MG63 (cell line): ENCODE results near the gene FAM83G. TPM values are rescaled to one million over a fixed set of nuclear protein-coding genes. Genes with fewer than 3 reads are reported as not detected.
A peak's percentile ranks its signal among the peaks of the same experiment; 100 is the strongest.
"Not testable (repeated sequence)": the region's sequence is repeated elsewhere in the genome, so short reads cannot be mapped to it uniquely, and the experiment has no call there.

ENCODE experiments used
- DNase-seq: peaks from one replicate; pipeline ENCODE4 v3.0.0-alpha.2; 2020
- H3K27me3 ChIP-seq: fragments of 250-450 bp; sonication (Bioruptor Pico); 2 replicates; pipeline ENCODE4 v1.5.1; 2020; ENCODE audit warnings: mild to moderate bottlenecking, moderate library complexity
- H3K36me3 ChIP-seq: fragments of 250-450 bp; sonication (Bioruptor Pico); 2 replicates; pipeline ENCODE4 v1.5.1; 2020; ENCODE audit warnings: mild to moderate bottlenecking, moderate library complexity
- H3K4me3 ChIP-seq: fragments of 250-450 bp; sonication (Bioruptor Pico); 2 replicates; pipeline ENCODE4 v1.5.1; 2020; ENCODE audit warnings: mild to moderate bottlenecking, moderate library complexity
- H3K9me3 ChIP-seq: fragments of 250-450 bp; sonication (Bioruptor Pico); 2 replicates; pipeline ENCODE4 v1.5.1; 2020; ENCODE audit warnings: mild to moderate bottlenecking, moderate library complexity
- total RNA-seq: library from RNA; depleted of rRNA; stranded (reverse); fragments of >200 nt; shearing (Covaris generic); gene quantifications from 2 replicates; pipeline ENCODE4 v1.2.3, GENCODE V29; 2014; ENCODE audit warnings: low replicate concordance; rRNA removed

FAM83G gene, protein sequence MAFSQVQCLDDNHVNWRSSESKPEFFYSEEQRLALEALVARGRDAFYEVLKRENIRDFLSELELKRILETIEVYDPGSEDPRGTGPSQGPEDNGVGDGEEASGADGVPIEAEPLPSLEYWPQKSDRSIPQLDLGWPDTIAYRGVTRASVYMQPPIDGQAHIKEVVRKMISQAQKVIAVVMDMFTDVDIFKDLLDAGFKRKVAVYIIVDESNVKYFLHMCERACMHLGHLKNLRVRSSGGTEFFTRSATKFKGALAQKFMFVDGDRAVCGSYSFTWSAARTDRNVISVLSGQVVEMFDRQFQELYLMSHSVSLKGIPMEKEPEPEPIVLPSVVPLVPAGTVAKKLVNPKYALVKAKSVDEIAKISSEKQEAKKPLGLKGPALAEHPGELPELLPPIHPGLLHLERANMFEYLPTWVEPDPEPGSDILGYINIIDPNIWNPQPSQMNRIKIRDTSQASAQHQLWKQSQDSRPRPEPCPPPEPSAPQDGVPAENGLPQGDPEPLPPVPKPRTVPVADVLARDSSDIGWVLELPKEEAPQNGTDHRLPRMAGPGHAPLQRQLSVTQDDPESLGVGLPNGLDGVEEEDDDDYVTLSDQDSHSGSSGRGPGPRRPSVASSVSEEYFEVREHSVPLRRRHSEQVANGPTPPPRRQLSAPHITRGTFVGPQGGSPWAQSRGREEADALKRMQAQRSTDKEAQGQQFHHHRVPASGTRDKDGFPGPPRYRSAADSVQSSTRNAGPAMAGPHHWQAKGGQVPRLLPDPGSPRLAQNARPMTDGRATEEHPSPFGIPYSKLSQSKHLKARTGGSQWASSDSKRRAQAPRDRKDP
- 4.7 and 4.9 TPM in 2 replicates for total RNA-seq

GRCh38 chr17:19004421-19005136 lies at the start of gene FAM83G:
TSS of gene FAM83G (minus strand) at chr17:19004764. CDS start at chr17:19004041, 723 bp downstream.
- no peaks in the 10 kb centered on the region for H3K27me3 ChIP-seq
- peak within 1 kb of the TSS; percentile 56 for H3K4me3 ChIP-seq
- DNase-seq, result peak; percentile 81
- H3K9me3 ChIP-seq, result 0 out of 2 replicates have a peak, but pooled peaks cover 2% of the 10 kb centered on the region
- no peaks in the 10 kb centered on the region for H3K36me3 ChIP-seq

GRCh38 chr17:19048826-19049225 lies 44.3 kb upstream of the FAM83G start:
- H3K36me3 ChIP-seq, H3K4me3 ChIP-seq, DNase-seq, H3K27me3 ChIP-seq, H3K9me3 ChIP-seq: not testable (repeated sequence)

DNA sequence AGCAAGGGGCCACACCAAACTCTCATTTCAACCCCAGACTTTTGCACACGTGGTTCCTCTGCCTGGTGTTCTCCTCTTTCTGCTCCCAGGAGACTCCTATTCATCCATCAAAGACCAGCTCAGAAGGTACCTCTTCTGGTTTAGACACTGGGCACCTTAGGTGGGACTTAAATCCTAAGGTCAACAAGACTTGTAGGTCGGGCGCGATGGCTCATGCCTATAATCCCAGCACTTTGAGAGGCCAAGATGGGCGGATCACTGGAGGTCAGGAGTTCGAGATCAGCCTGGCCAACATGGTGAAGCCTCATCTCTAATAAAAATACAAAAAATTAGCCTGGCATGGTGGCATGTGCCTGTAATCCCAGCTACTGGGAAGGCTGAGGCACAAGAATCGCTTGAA lies 42.9 kb upstream of the FAM83G start:
- not testable (repeated sequence) for H3K36me3 ChIP-seq, H3K4me3 ChIP-seq, H3K9me3 ChIP-seq, H3K27me3 ChIP-seq, DNase-seq

DNA sequence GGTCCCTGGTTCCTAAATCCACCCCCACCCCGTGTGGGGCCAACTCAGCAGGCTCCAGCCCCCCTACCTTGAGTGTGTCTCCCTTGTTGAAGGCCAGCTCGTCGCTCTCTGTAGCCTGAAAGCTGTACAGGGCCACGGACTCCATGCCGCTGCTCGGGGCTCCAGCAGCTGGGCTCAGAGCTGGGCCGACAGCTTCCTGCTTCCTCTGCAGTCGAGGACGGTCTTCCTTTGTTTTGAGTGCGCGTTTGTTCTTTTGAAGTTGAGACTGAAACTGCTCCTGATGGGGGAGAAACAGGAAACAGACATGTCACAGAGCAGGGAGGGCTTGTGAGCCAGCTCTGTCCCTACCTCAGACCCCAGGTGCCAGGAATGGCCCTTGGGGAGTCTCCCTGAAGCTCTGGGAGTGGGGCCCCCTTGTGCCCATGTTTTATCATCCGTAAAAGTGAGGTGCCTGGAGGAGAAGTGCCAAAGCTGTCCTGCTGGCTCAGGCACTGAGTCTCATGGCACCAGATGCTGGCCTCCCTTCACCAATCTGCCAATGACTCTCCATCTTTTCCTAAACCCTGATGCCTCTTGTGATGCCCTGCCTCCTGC lies 42.3 kb upstream of the FAM83G start, which contains the start of gene GRAP:
TSS of gene GRAP (minus strand) at position 176 of the 594 bp plus-strand sequence. CDS start at position 145, 31 bp downstream.
- H3K4me3 ChIP-seq, DNase-seq: not testable (repeated sequence)

DNA sequence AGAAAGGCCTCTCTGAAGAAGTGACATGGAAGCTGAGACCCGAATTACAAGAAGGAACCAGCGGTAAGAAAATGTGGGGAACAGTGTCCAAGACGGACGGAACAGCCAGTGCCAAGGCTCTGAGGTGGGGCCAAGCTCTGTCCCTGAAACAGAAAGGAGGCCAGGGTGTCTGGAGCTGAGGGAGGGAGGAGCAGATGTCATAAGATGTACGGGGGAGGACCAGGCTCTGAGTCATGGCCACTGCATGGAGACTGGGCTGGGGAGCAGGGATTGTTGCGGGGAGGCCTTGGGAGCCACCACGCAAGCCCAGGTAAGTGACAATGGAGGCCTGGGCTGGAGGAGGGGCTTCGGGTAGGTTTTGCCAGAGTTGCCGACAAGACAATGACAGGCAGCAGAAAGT lies 40.1 kb upstream of the FAM83G start:
- not testable (repeated sequence) for DNase-seq, H3K4me3 ChIP-seq, H3K9me3 ChIP-seq, H3K27me3 ChIP-seq, H3K36me3 ChIP-seq

More for the DNA sequence above, 42.3 kb upstream of the FAM83G start, which contains the start of gene GRAP:
- H3K27me3 ChIP-seq, H3K9me3 ChIP-seq, H3K36me3 ChIP-seq: not testable (repeated sequence)

- not testable (repeated sequence) for H3K9me3 ChIP-seq, H3K4me3 ChIP-seq, H3K27me3 ChIP-seq, DNase-seq, H3K36me3 ChIP-seq
Observed at GRCh38 chr17:19043032-19043431, 38.5 kb upstream of the FAM83G start.

- not testable (repeated sequence) for H3K9me3 ChIP-seq, H3K27me3 ChIP-seq, H3K36me3 ChIP-seq, H3K4me3 ChIP-seq, DNase-seq
Observed at GRCh38 chr17:19042369-19042768, 37.8 kb upstream of the FAM83G start.

- H3K9me3 ChIP-seq, H3K36me3 ChIP-seq, DNase-seq, H3K27me3 ChIP-seq, H3K4me3 ChIP-seq: not testable (repeated sequence)
Observed at GRCh38 chr17:19041871-19042270, 37.3 kb upstream of the FAM83G start.

DNA sequence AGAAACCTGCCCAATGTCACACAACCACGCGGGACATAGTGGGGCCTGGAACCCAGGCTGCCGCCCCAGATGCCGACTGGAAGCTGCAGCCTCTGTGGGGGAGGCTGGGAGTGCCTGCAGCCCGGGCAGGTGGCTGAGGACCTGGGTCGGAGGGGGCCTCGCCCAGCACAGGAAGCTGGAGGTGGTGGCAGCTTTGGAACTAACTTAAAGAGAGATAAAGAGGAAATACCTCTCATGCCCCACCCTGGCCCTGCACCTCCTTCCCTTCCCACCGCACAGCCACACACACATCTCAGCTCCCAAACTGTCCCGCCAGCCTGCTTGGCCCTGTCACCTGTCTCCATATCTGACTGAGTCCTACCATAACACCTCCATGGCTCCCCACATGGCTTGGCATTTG lies 35.8 kb upstream of the FAM83G start:
- not testable (repeated sequence) for H3K36me3 ChIP-seq, H3K9me3 ChIP-seq, H3K27me3 ChIP-seq, H3K4me3 ChIP-seq, DNase-seq

DNA sequence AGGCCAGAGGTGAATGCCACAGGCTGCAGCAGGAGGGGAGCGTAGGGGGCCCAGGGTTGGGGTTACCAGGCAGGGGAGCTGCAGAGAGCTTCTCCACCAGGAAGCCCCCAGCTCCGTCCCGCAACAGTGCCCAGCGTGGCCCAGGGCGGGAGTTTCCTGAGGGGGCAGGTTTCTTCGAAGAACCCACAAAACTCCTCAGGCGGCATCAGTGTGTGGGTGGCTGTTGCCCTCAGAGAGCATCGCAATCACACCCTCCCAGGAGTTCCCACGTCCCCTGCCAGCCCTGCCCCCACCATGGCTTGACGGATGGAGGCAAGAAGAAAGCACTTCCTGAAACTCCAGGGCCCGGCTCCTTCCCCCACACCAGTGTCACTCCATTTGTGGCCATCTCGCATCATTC lies 34.2 kb upstream of the FAM83G start:
- H3K27me3 ChIP-seq, H3K36me3 ChIP-seq, H3K9me3 ChIP-seq, DNase-seq, H3K4me3 ChIP-seq: not testable (repeated sequence)

GRCh38 chr17:19038007-19038406 lies 33.4 kb upstream of the FAM83G start:
- not testable (repeated sequence) for H3K36me3 ChIP-seq, DNase-seq, H3K9me3 ChIP-seq, H3K4me3 ChIP-seq, H3K27me3 ChIP-seq

DNA sequence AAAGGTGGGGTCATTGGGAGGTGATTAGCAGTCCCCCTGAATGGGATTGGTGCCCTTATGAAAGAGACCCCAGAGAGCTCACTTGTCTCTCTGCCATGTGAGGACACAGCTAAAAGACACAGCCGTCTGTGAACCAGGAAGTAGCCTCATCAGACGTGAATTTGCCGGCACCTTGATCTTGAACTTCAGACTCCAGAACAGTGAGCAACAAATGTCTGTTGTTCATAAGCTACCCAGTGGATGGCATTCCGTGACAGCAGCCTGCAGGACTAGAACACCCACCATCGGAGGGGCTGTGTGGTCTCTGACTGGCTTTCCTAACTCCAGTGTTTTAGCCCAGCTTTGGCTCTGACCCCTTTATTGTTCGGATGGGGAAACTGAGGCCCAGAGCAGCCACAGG lies 33.0 kb upstream of the FAM83G start:
- not testable (repeated sequence) for H3K27me3 ChIP-seq, H3K36me3 ChIP-seq, H3K9me3 ChIP-seq, DNase-seq, H3K4me3 ChIP-seq

DNA sequence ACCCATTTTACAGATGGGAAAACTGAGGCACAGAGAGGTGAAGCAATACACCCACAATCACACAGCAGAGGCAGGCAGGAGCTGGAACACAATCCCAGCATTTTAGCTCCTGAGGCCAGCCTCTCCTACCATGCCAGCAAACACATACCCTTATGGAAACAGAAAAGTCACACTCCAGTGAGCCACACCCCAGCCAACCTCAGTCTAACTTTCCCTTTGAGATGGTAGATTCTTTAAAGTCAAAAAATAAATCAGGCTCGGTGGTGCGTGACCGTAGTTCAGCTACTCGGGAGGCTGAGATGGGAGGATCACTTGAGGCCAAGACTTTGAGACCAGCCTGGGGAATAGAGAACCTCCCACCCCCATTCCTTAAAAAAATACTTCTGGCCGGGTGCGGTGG lies 31.6 kb upstream of the FAM83G start:
- not testable (repeated sequence) for DNase-seq, H3K4me3 ChIP-seq, H3K9me3 ChIP-seq, H3K27me3 ChIP-seq, H3K36me3 ChIP-seq

- not testable (repeated sequence) for H3K4me3 ChIP-seq, H3K36me3 ChIP-seq, H3K9me3 ChIP-seq, H3K27me3 ChIP-seq, DNase-seq
Observed at GRCh38 chr17:19032377-19032988, 27.9 kb upstream of the FAM83G start.

DNA sequence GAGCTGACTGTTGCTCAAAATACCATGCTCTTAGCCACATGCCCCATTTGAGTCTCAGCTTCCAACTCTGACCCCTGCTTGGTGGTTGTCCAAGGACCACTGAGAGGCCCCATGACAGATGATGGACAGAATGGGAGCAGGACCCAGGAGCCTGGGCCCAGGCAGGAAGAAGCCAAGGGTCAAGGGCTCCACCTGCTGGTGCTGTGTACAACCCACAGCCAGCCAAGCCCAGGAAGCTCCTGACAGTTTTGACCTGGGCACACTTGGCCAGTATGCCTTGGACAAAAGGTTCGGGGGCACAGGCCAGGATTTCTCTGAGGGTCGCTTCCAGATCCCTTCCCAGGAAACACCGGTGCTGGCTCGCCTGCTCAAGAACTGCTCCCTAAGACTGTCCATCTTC lies 27.2 kb upstream of the FAM83G start:
- not testable (repeated sequence) for H3K4me3 ChIP-seq, H3K27me3 ChIP-seq, H3K9me3 ChIP-seq, H3K36me3 ChIP-seq
- peak; percentile 76 for DNase-seq

GRCh38 chr17:19030771-19031449 lies 26.3 kb upstream of the FAM83G start:
- not testable (repeated sequence) for H3K36me3 ChIP-seq, DNase-seq, H3K27me3 ChIP-seq, H3K9me3 ChIP-seq, H3K4me3 ChIP-seq
